B cell (primary cell): Measurements from ENCODE around the gene POC1B. TPM values are rescaled to one million over a fixed set of nuclear protein-coding genes. Genes with fewer than 3 reads are reported as not detected.

Experiments
- ATAC-seq: fragments of 200-7000 bp; cut with Tn5 transposase; one replicate; pipeline ENCODE4 v1.10.0; 2021; ENCODE audit warnings: low read depth, mild to moderate bottlenecking, moderate number of reproducible peaks, moderate library complexity
- CTCF ChIA-PET: fragments of 350-600 bp; sonication (Branson Sonifier 250); formaldehyde crosslinking; loops from one replicate; lab custom pipeline; 2021; ENCODE audit warnings: antibody characterized with exemption, inconsistent platforms; lab: Charles Lee
- POLR2A ChIA-PET: fragments of 350-600 bp; sonication (Branson Sonifier 250); formaldehyde crosslinking; loops from one replicate; lab custom pipeline; 2021; ENCODE audit warnings: antibody characterized with exemption; lab: Charles Lee
- DNase-seq: peaks from one replicate; pipeline ENCODE4 v3.0.0; 2013
- H2AFZ ChIP-seq: 2 replicates; pipeline ENCODE4 v1.6.1; 2012; ENCODE audit warnings: mild to moderate bottlenecking, low read depth, low read length; ENCODE audit not compliant: insufficient read depth, poor library complexity, severe bottlenecking
- H3K27ac ChIP-seq, 2 donors: 1 replicate in 1 of 2; 2 replicates in 1 of 2; pipeline ENCODE4 v1.5.1; 2012 to 2013; ENCODE audit warnings: low read length in 2 of 2, mild to moderate bottlenecking in 2 of 2, moderate library complexity in 1 of 2
- H3K27me3 ChIP-seq, 4 experiments: fragments of 200-600 bp in 1 of 4; sonication (generic) in 1 of 4; replicated peaks in 1 of 4; 1 replicate in 2 of 4; 2 replicates in 2 of 4; pipeline versions ENCODE4 v1.6.1 to v1.7.0; 2013 to 2016; ENCODE audit warnings: low read length in 3 of 4, mild to moderate bottlenecking in 2 of 4, mixed read lengths in 1 of 4, moderate library complexity in 1 of 4; ENCODE audit not compliant: insufficient read depth in 4 of 4, control insufficient read depth in 3 of 4; ENCODE audit errors: control extremely low read depth in 1 of 4
- H3K36me3 ChIP-seq, 2 experiments: replicated peaks in 1 of 2; 1 replicate in 1 of 2; 2 replicates in 1 of 2; pipeline versions ENCODE4 v1.6.1 to v1.7.1; 2013; ENCODE audit warnings: low read length in 1 of 2; ENCODE audit not compliant: insufficient read depth in 2 of 2, control insufficient read depth in 1 of 2; ENCODE audit errors: control extremely low read depth in 1 of 2, extremely low read depth in 1 of 2
- H3K4me1 ChIP-seq, 2 donors: fragments of 200-600 bp in 1 of 2; sonication (generic) in 1 of 2; 1 replicate in 1 of 2; 2 replicates in 1 of 2; pipeline versions ENCODE4 v1.5.1 to v1.6.1; 2013 to 2017; ENCODE audit warnings: low read length in 2 of 2; ENCODE audit not compliant: control insufficient read depth in 2 of 2, insufficient read depth in 2 of 2
- H3K4me2 ChIP-seq: replicated peaks from 2 replicates; pipeline ENCODE3; 2012; ENCODE audit warnings: mild to moderate bottlenecking, low read depth, low read length; ENCODE audit not compliant: poor library complexity, severe bottlenecking
- H3K4me3 ChIP-seq, 5 experiments: fragments of 200-600 bp in 1 of 5; sonication (generic) in 1 of 5; 1 replicate in 3 of 5; 2 replicates in 2 of 5; pipeline versions ENCODE4 v1.5.1 to v1.7.0; 2011 to 2016; ENCODE audit warnings: low read length in 4 of 5, mild to moderate bottlenecking in 4 of 5, low read depth in 2 of 5, control low read depth in 1 of 5, moderate library complexity in 1 of 5; ENCODE audit not compliant: insufficient read depth in 1 of 5; ENCODE audit errors: control extremely low read depth in 1 of 5, extremely low read depth in 1 of 5
- H3K79me2 ChIP-seq: fragments of 200-600 bp; sonication (generic); one replicate; pipeline ENCODE4 v1.6.0; 2016; ENCODE audit warnings: low read length; ENCODE audit not compliant: control insufficient read depth, insufficient read depth
- H3K9ac ChIP-seq: fragments of 200-600 bp; sonication (generic); 2 replicates; pipeline ENCODE4 v1.6.1; 2017; ENCODE audit warnings: mild to moderate bottlenecking, low read length, moderate library complexity
- H3K9me3 ChIP-seq, 3 donors: one replicate each; pipeline versions ENCODE4 v1.6.1 to v1.7.1; 2013; ENCODE audit warnings: low read length in 2 of 3; ENCODE audit not compliant: control insufficient read depth in 2 of 3, insufficient read depth in 1 of 3; ENCODE audit errors: control extremely low read depth in 1 of 3
- H4K20me1 ChIP-seq: 2 replicates; pipeline ENCODE4 v1.6.0; 2012; ENCODE audit warnings: mild to moderate bottlenecking, low read length; ENCODE audit not compliant: insufficient read depth, control insufficient read depth, poor library complexity, severe bottlenecking
- H3K27ac Mint-ChIP-seq: one replicate; pipeline ENCODE4 v1.8.0; 2021; ENCODE audit warnings: mixed read lengths
- H3K27me3 Mint-ChIP-seq: one replicate; pipeline ENCODE4 v1.8.0; 2021; ENCODE audit warnings: mixed read lengths
- H3K4me1 Mint-ChIP-seq: one replicate; pipeline ENCODE4 v1.8.0; 2021; ENCODE audit warnings: mixed read lengths
- H3K4me3 Mint-ChIP-seq: one replicate; pipeline ENCODE4 v1.8.0; 2021; ENCODE audit warnings: mixed read lengths
- H3K9me3 Mint-ChIP-seq: one replicate; pipeline ENCODE4 v1.8.0; 2022; ENCODE audit warnings: mixed read lengths; ENCODE audit not compliant: insufficient read depth
- EZH2 ChIP-seq: IDR thresholded peaks from 2 replicates; pipeline ENCODE4 v1.6.1; 2012; ENCODE audit warnings: borderline replicate concordance, low read depth, mild to moderate bottlenecking, moderate library complexity, low read length; ENCODE audit not compliant: insufficient read depth, poor library complexity, severe bottlenecking
- WGBS: methylation state at CpG from one replicate; pipeline ENCODE4 v1.1.5; 2013; ENCODE audit warnings: missing lambda C conversion rate; ENCODE audit not compliant: insufficient coverage; 5-methylcytosine and 5-hydroxymethylcytosine counted together
- intact Hi-C: fragments of 100-400 bp; cut with micrococcal nuclease; formaldehyde crosslinking; loops from one replicate; pipeline ENCODE4 v1.10.0; 2022
- polyA plus RNA-seq: library from polyadenylated mRNA; depleted of rRNA; stranded (reverse); fragments of >200 nt; gene quantifications from 2 replicates; pipeline ENCODE4 v1.2.3, GENCODE V29; 2012
- total RNA-seq, 2 donors: library from RNA; stranded (reverse); fragments of 120-200 nt in 1 of 2; gene quantifications; 1 replicate in 1 of 2; 2 replicates in 1 of 2; pipeline versions ENCODE4 v1.2.3 to v1.2.4, GENCODE V29; 2013 to 2022
- TF ChIP-seq, protein P1 (sequence below): fragments of 200-600 bp; IDR thresholded peaks from one replicate; pipeline ENCODE4 v1.8.0; 2022; ENCODE audit warnings: antibody characterized with exemption, mild to moderate bottlenecking

The POC1B gene
- total and polyA plus RNA-seq, 2 donors (not counting 1 experiment from before 2014, with no cell fraction given) = 12.0 to 39.5 TPM

DNA sequence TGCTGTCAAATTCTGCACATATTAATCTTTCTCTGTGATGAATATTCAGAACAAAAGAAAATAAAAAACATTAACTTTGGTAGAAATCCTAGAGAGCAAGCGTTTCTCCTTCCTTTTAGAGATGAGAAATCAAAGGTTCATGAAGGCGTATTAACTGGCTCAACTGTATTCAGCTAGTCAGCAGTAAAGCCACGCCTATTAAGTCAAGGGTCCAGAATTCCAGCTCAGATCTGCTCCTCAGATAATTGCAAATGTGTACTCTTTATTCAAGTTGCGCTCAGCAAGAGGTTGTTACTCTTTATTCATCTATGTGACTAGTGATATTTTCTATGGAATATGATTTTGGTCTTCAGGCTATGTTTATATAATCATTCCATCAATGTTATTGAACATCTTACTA lies 13.1 kb upstream of the POC1B start:
- Histone ChIP-seq H3K79me2 (no peaks in the 10 kb centered on the region), H3K9me3 (no peaks in the 10 kb centered on the region), H3K9ac (no peak overlapping the region), H3K4me1 (peaks cover 0 to 7% of the 10 kb centered on the region in 2 donors), H3K27me3 (no peaks in the 10 kb centered on the region), H3K36me3 (no peaks in the 10 kb centered on the region), H3K27ac (no peak overlapping the region), H3K4me2 (no peak overlapping the region), H3K4me3 (no peak overlapping the region), H4K20me1 (no peaks in the 10 kb centered on the region), H2AFZ (no peak overlapping the region)
- H3K27me3 Mint-ChIP-seq = no peaks in the 10 kb centered on the region
- H3K9me3 Mint-ChIP-seq = no peaks in the 10 kb centered on the region
- no peak overlapping the region for H3K4me3 Mint-ChIP-seq
- ChIA-PET CTCF (interaction anchor here (1.0 to 8.6 kb wide), 3 partner anchors 9 to 564 kb away, joined by 4 to 164 read pairs (median 12); no protein-coding TSS in a partner anchor), POLR2A (no interaction called here)
- DNase-seq = no peak
- intact Hi-C loops = no loop called here
- 88% methylated on average over 3 of the region's 4 CpGs for WGBS
- no peak for ATAC-seq
- H3K4me1 Mint-ChIP-seq = peaks cover 6% of the 10 kb centered on the region
- no peak overlapping the region for H3K27ac Mint-ChIP-seq
- no peak for TF ChIP-seq EZH2
- TF ChIP-seq, protein P1, sequence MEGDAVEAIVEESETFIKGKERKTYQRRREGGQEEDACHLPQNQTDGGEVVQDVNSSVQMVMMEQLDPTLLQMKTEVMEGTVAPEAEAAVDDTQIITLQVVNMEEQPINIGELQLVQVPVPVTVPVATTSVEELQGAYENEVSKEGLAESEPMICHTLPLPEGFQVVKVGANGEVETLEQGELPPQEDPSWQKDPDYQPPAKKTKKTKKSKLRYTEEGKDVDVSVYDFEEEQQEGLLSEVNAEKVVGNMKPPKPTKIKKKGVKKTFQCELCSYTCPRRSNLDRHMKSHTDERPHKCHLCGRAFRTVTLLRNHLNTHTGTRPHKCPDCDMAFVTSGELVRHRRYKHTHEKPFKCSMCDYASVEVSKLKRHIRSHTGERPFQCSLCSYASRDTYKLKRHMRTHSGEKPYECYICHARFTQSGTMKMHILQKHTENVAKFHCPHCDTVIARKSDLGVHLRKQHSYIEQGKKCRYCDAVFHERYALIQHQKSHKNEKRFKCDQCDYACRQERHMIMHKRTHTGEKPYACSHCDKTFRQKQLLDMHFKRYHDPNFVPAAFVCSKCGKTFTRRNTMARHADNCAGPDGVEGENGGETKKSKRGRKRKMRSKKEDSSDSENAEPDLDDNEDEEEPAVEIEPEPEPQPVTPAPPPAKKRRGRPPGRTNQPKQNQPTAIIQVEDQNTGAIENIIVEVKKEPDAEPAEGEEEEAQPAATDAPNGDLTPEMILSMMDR = no peak

- CTCF ChIA-PET = no interaction called here
These were observed 11.5 kb upstream of the POC1B start for GRCh38 chr12:89537389-89537788.

More at GRCh38 chr12:89537389-89537788, 11.5 kb upstream of the POC1B start:
- H3K27me3 Mint-ChIP-seq = no peaks in the 10 kb centered on the region
- no peak overlapping the region for H3K4me2 ChIP-seq
- DNase-seq = no peak
- WGBS = no CpG with 5 or more reads among the region's 3 CpGs
- no peaks in the 10 kb centered on the region for H3K79me2 ChIP-seq
- no peak overlapping the region for H3K27ac ChIP-seq
- no peak for ATAC-seq
- no peak overlapping the region for H3K9ac ChIP-seq
- H3K4me1 Mint-ChIP-seq = peaks cover 1% of the 10 kb centered on the region
- intact Hi-C loops = no loop called here
- no peaks in the 10 kb centered on the region for H3K9me3 ChIP-seq
- H3K4me1 ChIP-seq = no peaks in the 10 kb centered on the region
- no peak overlapping the region for H3K4me3 Mint-ChIP-seq
- TF ChIP-seq, protein P1 = no peak
- TF ChIP-seq EZH2 = no peak
- H2AFZ ChIP-seq = no peak overlapping the region
- no peaks in the 10 kb centered on the region for H3K36me3 ChIP-seq
- no peak overlapping the region for H3K27ac Mint-ChIP-seq
- POLR2A ChIA-PET = no interaction called here
- H3K9me3 Mint-ChIP-seq = no peaks in the 10 kb centered on the region
- no peaks in the 10 kb centered on the region for H3K27me3 ChIP-seq
- H3K4me3 ChIP-seq = no peak overlapping the region
- no peaks in the 10 kb centered on the region for H4K20me1 ChIP-seq
